HG02610 (cell line): ENCODE results near the gene CBLB.

Source experiments
- ATAC-seq: cut with Tn5 transposase; IDR thresholded peaks from one replicate; pipeline ENCODE4 v1.9.1; 2021; ENCODE audit warnings: mild to moderate bottlenecking, moderate library complexity; ENCODE audit not compliant: unreplicated experiment

CBLB gene

DNA sequence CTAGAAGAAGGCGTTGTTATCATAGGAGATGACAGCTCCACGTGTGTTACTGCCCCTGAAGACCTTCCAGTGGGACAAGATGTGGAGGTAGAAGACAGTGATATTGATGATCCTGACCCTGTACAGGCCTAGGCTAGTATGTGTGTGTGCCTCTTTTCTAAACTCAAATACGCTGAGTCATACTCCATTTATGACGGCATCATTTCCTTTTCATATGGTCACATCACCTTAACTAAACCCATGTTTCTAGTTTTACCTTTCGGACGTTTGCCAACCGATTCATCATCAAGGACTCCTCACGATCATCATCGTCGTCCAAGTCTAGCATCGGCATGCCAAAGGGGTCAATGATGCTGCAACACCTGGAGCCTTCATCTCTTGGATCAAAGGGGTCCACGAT lies 149.0 kb downstream of the CBLB start:
- no peak for ATAC-seq

DNA sequence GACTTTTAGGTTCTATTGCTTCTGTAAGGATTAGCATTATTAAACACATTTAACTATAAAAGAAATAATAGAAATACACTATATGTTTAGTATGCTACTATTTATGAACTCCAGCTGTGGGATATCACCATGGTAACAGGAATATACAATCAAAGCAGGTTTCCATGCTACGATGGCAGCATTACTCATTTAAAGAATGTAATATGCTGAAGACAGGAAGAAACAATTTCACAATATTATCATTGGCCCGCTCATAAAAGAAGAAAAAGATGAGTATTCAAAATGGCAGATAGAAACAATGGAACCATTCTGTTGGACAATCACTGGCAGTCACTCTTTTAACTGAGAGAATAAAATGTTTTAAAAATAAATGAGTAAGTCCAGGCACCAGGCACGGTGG lies 153.4 kb downstream of the CBLB start:
- ATAC-seq = no peak

DNA sequence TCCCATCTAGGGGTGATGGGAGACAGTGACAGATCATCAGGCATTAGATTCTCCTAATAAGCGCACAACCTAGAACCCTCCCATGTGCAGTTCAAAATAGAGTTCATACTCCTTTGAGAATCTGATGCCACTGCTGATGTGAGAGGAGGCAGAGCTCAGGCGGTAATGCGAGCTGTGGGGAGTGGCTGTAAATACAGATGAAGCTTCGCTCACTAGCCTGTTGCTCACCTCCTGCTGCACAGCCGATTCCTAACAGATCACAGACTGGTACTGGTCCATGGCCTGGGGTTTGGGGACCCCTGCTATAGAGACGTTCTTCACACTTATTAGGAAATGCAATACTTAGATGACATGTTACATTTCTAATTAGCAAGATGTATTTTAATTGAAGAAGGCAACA lies 154.4 kb downstream of the CBLB start:
- ATAC-seq = no peak

DNA sequence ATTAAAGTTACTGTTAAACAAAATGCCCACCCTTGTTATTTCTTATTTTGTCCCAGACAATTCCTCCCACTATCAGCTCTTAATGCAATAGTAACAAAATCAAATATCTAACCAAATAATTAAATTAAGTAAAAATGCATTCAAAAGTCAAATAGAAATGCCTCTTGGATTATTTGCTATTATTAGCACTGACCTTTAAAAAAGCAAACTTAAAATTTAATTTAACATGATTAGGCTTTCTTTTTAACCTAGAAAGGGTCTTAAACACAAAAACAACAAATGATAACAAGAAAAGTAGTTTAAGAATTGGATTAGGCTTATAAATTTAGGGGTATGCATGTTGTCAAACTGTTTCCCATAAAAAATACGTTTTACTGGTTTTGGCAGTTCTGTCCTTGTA lies 159.8 kb downstream of the CBLB start:
- ATAC-seq = no peak

DNA sequence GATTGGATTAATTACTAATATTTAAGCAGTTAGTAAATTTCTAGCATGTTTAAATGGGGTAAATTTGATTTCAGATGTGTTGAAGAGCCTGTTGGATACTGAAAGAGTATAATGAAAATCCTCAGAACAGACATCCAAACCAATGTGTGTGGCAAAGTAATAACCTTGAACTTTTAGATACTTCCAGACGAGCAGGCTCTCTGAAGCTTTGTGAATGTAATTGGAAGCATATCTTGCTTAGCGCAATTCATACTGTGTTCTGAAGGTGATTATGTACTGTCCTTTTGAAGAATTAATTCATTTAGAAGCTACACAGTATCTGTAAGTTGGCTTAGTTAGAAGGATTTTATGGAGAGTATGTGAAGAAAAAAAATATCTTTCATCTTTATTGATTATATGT lies 161.8 kb downstream of the CBLB start:
- no peak for ATAC-seq

DNA sequence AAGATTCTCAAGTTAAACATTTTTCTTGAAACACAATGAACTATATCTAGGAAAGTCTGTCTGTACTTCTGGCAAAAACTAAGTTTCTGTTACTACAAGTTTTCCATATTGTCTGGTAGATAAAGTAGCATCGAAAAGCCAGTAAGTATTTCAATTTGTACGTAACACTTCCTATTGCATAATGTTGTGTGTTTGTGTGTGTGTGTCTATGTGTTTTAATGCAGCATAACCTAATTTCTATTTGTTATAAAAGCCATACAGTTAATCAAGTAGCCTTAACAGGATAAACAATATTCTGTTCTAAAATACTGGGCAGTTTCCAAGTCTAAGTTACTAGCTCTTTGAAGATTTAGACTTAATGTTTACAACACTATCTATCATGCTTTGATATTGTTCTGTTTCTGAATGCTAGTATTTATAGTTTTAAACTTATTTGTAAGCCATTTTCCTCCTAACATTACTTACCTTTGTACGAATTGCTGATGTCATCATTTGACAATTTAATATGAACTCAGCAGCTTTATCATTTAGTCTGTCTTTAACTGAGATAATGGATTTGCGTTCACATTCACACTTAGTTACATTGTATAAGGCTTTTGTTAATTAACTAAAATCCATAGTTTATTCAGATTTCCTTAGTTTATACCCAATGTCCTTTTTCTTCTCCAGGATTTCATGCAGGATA lies 163.9 kb downstream of the CBLB start:
- no peak for ATAC-seq

DNA sequence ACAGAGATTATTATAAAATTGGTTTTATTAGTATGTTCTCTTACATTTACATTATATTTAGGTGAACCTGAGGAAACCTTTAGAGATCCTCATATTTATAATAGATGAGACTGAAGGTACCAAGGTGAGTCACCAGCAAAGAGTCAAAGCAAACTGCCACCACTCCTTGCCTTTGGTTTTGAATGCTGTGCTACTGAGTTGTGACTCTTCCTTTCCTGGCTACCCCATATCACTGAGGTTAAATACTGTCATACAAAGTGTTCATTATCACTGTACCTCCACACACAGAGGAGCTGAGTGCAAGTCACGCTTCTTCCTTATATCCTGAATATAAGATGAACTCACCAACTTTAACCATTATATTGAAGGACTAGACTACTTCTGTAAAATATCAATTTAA lies 168.2 kb downstream of the CBLB start:
- no peak for ATAC-seq

DNA sequence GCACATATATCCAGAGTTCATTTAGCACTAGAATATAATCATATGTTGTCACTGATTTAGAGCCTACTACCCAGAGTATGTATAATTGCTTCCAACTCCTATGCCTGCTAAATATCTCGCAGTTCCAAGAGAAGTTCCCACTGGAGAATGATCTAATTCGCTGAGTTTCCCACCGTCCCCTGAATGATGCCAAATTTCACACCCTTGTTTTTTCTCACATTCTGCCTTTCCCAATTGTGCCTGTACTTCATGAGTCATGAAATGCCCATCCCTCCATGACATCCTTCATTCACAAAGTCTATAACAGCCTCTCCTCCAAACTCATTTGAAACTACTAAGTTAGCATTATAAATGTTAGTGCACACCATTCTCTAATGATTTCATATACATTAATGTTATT lies 177.2 kb downstream of the CBLB start:
- ATAC-seq = no peak

DNA sequence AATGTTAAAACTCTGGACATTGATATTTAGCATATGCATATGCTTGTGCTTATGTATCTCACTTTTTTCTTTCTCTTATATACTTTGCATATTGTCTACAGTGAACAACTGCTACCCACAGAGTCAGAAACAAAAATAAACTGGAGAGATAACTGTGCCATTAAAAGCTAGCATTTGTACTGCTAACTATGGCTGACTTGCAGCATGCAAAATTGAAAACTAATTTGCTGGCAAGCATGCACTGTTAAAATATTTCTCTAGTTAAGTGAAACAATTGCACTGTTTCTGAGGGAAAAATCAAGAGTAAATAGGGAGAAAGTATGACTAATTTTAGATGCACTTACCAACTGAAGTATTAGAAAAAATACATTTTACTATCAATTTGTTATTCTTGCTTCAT lies 177.8 kb downstream of the CBLB start:
- ATAC-seq = no peak

DNA sequence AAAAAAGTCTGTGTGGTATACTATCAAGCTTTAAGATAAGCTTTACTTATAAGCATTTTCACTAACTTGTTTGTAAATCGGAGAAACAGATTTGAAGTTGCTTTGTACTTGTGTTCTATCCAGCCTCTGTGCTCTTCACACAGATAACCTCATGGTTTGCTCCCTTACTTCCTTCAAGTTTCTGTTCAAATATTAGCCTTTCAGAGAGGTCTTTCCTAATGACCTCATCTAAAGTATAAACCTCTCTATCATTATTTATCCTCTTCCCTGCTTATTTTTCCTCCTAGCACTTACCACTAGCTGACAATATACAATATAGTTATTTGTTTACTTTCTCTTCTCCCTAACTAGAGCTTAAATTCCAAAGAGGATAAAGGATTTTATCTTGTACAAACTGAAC lies 180.0 kb downstream of the CBLB start:
- ATAC-seq = no peak

DNA sequence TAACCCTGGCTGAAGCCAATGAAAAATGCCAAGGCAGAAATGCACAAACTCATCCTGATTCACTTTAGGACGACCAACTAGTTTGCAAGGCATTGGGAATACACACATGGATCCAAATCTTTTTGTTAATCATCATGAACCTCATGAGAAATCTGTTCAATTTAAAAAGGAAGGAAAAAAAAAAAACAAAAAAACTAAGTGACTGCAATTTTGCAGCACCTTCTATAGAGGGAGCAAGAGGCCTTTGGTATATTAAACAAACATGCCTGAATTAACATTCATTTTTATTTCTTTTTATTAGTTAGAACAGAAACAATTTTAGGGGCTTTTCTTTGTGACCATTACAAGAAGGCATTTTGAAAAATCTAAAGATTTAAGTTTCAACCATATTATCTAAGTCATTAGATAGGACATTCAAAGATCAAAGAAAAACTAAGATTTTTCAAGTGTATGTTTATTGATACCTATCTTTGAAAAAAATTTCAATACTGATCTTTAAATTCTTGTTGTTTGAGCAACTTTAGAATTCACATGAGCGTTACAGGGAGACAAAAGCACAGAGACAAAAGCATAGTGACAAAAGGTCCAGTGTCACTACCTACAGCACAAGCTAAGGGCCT lies 182.4 kb downstream of the CBLB start:
- no peak for ATAC-seq

DNA sequence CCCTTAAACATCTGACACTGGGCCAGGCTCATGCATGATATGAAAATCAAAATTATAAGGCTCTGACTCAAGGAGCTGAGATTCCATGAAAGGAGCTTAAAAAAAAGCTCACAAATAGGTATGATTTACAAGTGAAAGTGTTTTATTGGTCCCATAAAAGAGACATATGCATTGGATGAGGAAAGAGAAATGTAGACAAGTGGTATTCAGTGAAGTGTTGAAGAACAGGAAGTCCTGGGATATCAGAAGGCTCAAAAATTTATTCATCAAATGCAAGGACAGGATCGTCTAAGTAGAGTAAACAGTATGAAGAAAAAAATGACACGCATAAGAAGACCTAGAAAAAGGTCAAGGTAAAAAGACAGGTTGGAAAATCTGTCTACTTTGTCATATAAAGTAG lies 188.9 kb downstream of the CBLB start:
- ATAC-seq = no peak

DNA sequence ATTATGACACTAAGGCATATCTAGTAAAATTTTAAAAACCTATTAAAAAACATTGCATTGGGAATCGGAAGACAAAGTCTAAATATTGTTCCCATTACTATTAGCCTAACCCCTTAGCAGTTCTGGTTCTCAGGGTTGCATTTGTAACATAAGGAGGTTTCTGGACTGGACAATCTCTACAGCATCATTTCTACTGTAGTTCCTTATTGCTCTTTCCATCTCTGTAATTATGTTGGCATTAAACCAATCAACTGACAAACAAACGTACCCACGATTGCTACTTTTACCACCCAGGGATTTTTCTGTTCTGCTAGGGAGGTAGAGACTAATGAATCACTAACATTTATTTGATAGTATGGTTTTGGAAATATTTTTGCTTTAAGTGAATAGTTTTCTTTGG lies 190.8 kb downstream of the CBLB start:
- no peak for ATAC-seq

DNA sequence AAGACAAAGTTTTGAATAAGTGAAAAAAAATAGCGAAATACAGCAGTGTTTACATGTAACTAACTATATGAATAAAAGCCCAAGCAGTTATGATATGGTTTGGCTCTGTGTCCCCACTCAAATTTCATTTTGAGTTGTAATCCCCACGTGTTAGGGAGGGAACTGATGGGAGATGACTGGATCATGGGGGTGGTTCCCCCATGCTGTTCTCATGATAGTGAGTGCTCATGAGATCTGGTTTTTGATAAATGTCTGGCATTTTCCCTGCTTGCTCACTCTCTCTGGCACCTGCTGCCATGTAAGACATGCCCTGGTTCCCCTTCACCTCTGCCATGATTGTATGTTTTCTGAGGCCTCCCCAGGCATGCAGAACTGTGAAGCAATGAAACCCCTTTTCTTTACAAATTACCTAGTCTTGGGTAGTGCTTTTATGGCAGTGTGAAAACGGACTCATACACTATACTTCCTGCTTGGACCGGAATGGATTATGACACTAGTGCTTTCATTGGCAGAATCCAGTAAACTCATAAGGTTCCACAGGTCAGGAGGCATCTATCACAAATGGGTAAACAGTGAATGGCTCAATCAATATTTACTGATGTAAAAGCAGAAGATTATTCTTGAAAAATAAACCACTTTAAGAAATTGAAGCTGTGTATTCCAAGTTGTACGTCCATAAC lies 192.1 kb downstream of the CBLB start:
- ATAC-seq = no peak

DNA sequence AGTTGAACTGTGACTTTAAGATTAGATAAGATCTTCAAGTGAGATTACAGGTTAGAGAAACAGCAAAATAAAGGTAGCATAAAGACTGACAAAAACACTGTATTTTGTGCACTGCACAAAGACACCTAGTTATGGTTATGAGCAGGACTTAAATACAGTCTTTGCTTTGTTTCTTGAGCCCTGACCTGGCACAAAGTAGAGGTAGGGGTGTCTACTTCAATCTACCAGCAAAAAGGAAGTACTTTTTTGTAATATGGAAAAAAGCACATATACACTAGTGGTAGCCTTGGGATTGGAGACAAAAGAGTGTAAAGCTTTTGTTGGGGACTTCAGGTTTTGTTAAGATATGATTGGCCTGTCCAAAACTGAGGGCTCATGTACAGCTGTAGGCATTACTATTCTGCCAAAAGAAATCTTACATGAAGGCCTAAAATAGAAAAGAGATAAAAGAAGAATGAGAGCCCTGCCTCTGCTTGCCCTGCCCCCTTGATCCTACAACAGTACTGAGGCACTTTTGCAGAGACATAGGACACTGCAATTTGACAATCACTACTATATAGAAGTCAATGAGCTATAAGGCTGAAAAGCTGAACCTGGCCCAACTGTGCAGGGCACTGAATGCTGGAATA lies 194.3 kb downstream of the CBLB start:
- ATAC-seq = no peak

DNA sequence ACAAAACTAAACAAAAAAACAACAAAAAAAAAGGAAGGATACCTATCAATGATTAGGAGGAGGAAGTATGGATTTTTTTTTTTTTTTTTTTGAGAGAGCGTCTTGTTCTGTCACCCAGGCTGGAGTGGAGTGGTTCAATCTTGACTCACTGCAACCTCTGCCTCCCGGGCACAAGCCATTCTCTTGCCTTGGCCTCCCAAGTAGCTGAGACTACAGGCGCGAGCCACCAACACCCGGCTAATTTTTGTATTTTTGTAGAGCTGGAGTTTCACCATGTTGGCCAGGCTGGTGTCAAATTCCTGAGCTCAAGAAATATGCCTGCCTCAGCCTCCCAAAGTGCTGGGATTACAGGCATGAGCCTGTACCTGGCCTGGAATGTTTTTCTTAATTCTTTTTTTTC lies 195.8 kb downstream of the CBLB start:
- no peak for ATAC-seq

DNA sequence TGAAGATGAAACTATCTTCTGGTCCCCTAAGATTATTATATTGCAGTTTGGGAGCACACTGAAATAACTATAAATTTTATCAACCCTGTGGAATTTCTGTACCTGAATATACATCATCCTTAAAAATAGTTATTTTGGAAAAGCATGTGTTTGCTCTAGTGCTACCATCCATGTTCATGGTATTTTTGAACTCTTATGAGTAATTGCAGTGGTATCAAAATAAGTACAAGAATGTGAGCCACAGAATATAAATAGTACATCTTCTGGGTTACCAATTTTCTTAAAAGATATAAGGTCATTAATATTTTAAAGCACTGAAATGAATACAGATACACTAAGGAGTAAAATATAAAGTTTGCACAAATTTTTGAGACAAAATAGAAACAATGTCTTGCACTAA lies 206.5 kb downstream of the CBLB start:
- no peak for ATAC-seq

DNA sequence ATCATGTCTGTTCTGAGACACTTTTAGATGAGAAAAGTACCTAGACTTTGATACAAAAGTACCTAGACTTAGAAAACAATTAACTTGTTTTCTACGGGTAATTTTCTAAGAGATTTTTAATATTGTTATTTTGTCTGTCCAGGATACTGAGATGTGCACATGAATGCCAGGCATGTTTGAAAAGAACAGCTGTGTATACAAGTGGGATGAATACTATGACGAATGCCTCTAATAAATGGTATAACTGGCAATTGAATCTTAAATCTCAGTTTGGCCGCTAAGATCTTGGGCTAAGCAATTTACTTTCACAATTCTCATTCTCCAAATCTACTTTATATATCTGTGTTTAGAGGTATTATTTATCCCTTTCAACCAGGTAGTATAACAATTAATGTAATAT lies 207.4 kb downstream of the CBLB start:
- ATAC-seq = no peak

DNA sequence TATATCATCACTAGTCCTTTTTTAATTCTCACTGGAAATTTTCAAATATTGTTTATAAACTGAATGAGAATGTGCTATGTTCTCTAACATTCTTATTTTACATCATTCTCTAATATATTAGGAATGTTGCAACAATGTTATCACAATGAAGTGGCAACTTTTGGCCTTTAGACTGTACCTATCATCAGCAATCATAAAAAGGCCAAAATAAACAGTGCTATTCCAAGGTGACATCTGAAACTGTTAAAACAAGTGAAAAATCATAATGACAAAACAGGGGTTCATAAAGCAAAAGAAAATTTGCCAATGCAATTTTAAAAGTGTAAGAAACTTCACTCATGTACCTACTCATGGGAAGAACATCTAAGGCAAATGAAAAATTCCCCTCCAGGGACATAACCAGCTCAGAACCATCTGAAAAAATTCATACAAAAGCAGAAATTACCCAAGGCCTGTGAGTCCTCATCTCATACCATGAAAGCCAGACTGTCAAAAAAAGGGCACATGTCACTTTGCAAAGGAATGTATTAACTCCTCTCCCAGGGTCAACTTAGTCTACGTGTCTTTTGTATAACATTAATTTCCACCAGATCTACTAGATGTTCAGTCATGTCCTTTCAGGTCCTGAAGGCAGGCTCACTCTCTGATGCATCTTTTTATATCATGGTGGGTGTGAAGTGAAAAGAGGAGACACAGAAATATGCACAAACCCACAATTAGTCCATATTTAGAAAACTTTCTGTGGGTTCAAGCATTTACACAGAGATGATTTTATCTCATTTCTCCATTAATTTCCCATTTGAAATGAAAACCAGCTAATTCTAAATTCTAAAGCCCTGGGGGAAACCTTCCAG lies 211.9 kb downstream of the CBLB start:
- peak; percentile 50 for ATAC-seq

DNA sequence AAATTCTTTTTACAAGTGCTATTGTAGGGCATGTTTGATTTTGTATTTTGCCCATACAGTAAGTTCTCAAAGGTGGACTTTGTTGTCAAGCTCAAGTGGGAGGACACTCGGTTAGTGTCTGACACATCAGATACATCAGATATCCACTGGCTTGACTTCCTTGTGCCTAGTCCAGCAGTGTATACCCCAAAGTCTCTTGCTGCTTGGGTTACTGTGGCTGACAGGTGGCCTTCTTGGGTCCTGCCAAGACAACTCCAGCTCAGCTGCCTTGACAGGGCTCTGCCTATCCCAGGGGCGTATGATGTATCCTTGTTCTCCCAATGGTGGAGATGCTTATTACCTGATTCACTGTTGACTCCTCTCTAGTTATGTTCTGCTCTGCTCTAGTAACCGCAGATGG lies 214.9 kb downstream of the CBLB start:
- no peak for ATAC-seq

DNA sequence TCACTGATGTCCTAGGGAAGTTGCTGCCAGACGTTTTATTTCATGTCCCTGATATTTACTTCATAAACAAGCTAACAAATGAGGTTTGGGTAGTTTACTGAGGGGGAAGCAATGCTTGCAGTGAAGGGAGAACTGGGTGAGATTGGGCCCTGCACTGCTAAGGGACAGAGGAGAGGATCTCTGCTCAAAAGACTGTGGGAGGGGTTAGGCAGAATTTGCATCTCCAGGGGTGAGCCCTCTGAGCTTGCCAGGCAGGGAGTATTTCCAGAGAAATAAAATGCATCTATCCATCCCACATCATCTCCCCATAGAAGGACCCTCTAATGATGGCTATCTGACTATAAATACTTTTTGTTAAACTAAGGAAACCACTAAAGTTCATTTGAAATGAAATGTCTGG lies 215.6 kb downstream of the CBLB start:
- no peak for ATAC-seq
